GM20000 (cell line): ENCODE data around the gene SPRED2.

Experiments used
- DNase-seq: peaks from one replicate; pipeline ENCODE4 v3.0.0; 2012; ENCODE audit warnings: low spot score
- TF ChIP-seq, protein P1 (sequence below): IDR thresholded peaks from 2 replicates; pipeline ENCODE4 v1.5.1; 2012; ENCODE audit warnings: mild to moderate bottlenecking, control low read depth; ENCODE audit errors: extremely low read depth, missing control alignments

SPRED2 gene

DNA sequence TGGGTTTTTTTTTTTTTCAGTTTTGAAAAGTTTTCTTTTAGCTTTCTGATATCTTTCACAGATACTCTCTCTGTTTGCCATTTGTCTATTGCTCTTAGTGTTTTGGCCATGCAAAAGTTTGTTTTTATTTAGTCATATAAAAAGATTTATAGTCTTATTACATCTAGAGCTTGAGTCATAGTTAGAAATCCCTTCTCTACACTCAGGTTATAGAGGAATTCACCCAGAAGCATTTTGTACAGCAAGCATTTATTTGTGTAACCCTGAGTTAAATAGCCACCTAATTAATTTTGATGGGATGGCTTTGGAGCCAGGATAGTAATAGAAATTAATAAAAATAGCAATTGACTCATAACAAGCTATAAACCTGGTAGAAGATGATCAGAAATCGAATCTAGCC is 169.1 kb downstream of the SPRED2 start:
- no peak for DNase-seq
- TF ChIP-seq, protein P1, sequence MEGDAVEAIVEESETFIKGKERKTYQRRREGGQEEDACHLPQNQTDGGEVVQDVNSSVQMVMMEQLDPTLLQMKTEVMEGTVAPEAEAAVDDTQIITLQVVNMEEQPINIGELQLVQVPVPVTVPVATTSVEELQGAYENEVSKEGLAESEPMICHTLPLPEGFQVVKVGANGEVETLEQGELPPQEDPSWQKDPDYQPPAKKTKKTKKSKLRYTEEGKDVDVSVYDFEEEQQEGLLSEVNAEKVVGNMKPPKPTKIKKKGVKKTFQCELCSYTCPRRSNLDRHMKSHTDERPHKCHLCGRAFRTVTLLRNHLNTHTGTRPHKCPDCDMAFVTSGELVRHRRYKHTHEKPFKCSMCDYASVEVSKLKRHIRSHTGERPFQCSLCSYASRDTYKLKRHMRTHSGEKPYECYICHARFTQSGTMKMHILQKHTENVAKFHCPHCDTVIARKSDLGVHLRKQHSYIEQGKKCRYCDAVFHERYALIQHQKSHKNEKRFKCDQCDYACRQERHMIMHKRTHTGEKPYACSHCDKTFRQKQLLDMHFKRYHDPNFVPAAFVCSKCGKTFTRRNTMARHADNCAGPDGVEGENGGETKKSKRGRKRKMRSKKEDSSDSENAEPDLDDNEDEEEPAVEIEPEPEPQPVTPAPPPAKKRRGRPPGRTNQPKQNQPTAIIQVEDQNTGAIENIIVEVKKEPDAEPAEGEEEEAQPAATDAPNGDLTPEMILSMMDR, result no peak

DNA sequence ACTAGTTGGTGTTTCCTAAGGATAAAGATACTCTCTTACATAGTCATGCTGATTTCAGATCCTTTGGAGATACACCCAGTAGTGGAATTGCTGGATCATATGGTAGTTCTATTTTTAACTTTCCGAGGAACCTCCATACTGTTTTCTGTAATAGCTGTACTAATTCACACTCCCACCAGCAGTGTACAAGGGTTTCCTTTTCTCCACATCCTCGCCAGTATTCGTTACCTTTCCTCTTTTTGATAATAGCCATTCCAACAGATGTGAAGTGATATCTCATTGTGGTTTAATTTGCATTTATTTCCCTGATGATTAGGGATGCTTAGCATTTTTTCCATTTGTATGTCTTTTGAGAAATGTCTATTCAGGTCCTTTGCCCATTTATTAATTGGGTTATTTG is 170.7 kb downstream of the SPRED2 start:
- TF ChIP-seq, protein P1, result no peak
- no peak for DNase-seq
